ENCODE data around the gene PANK4.
A peak's percentile ranks its signal among the peaks of the same experiment; 100 is the strongest.

The PANK4 gene

GRCh38 chr1:2564006-2564814 is 37.8 kb upstream of the PANK4 start:
- Mint-ChIP-seq H3K4me3 (no peak overlapping the region), H3K9me3 (no peaks in the 10 kb centered on the region), H3K36me3 (ENCODE audit: low read depth) (no peaks in the 10 kb centered on the region), H3K27ac (no peak overlapping the region), H3K4me1 (peaks cover 39% of the 10 kb centered on the region), H3K27me3 (ENCODE audit: low read depth, poor library complexity) (peaks cover 7% of the 10 kb centered on the region)
- TF ChIP-seq CTCF (IDR thresholded peaks at IDR 0.05) = no peak
- no peak for DNase-seq

- no peaks in the 10 kb centered on the region for H3K36me3 Mint-ChIP-seq (ENCODE audit: low read depth)
- peaks cover 34% of the 10 kb centered on the region for H3K4me1 Mint-ChIP-seq
- peaks cover 7% of the 10 kb centered on the region for H3K27me3 Mint-ChIP-seq (ENCODE audit: low read depth, poor library complexity)
- TF ChIP-seq CTCF (IDR thresholded peaks at IDR 0.05) = no peak
- no peak for DNase-seq
- H3K4me3 Mint-ChIP-seq = no peak overlapping the region
- no peaks in the 10 kb centered on the region for H3K9me3 Mint-ChIP-seq
- peak overlapping the region; percentile 75 for H3K27ac Mint-ChIP-seq
Measured at GRCh38 chr1:2563205-2563604, 36.8 kb upstream of the PANK4 start.

- Mint-ChIP-seq H3K27me3 (ENCODE audit: low read depth, poor library complexity) (peaks cover 7% of the 10 kb centered on the region), H3K36me3 (ENCODE audit: low read depth) (no peaks in the 10 kb centered on the region), H3K27ac (no peak overlapping the region), H3K4me3 (no peak overlapping the region), H3K9me3 (no peaks in the 10 kb centered on the region), H3K4me1 (peaks cover 29% of the 10 kb centered on the region)
- no peak for DNase-seq
- peak; percentile 25 for TF ChIP-seq CTCF (IDR thresholded peaks at IDR 0.05)
Measured at GRCh38 chr1:2561898-2562895, 35.8 kb upstream of the PANK4 start.

GRCh38 chr1:2561446-2561845 is 35.0 kb upstream of the PANK4 start:
- Mint-ChIP-seq H3K4me1 (peaks cover 34% of the 10 kb centered on the region), H3K36me3 (ENCODE audit: low read depth) (no peaks in the 10 kb centered on the region), H3K27ac (no peak overlapping the region), H3K4me3 (no peak overlapping the region), H3K9me3 (no peaks in the 10 kb centered on the region), H3K27me3 (ENCODE audit: low read depth, poor library complexity) (peaks cover 7% of the 10 kb centered on the region)
- no peak for DNase-seq
- TF ChIP-seq CTCF (IDR thresholded peaks at IDR 0.05) = no peak

- Mint-ChIP-seq H3K27me3 (ENCODE audit: low read depth, poor library complexity) (peaks cover 4% of the 10 kb centered on the region), H3K9me3 (no peaks in the 10 kb centered on the region), H3K27ac (no peak overlapping the region), H3K4me1 (peaks cover 33% of the 10 kb centered on the region), H3K36me3 (ENCODE audit: low read depth) (no peaks in the 10 kb centered on the region), H3K4me3 (no peak overlapping the region)
- DNase-seq = no peak
- no peak for TF ChIP-seq CTCF (IDR thresholded peaks at IDR 0.05)
Measured at GRCh38 chr1:2560299-2561073, 34.1 kb upstream of the PANK4 start.
